HG03342 (cell line): Measurements from ENCODE around the gene SNHG17.

Source experiments
- ATAC-seq: cut with Tn5 transposase; IDR thresholded peaks from one replicate; pipeline ENCODE4 v1.9.1; 2021; ENCODE audit warnings: mild to moderate bottlenecking, moderate library complexity; ENCODE audit not compliant: unreplicated experiment

The SNHG17 gene

GRCh38 chr20:38377039-38377685 lies 58.0 kb downstream of the SNHG17 start:
- no peak for ATAC-seq

GRCh38 chr20:38373898-38374297 lies 61.2 kb downstream of the SNHG17 start:
- no peak for ATAC-seq

GRCh38 chr20:38373231-38373867 lies 61.8 kb downstream of the SNHG17 start:
- ATAC-seq: no peak

DNA sequence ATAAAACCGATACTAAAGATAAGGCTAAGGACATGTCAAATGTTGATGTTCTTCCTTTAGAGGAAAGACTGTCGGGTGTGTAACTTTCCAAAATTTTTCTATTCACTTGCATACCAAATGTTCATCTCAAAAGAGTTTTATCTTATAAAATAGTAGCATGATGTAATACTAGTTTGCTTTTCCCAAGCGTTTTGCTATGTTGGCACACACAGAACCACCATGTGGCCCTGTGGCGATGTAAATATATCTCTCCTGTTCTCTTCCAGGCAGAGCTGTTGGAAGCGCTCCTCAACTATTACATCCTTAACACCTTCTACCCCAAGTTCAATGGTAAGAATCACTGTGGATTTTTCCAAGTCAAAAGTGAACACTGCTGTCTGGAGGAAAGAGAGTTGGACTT lies 62.3 kb downstream of the SNHG17 start:
- no peak for ATAC-seq
